CD14-positive monocyte (primary cell): ENCODE results near the gene BCL2L14. TPM values are rescaled to one million over a fixed set of nuclear protein-coding genes. Genes with fewer than 3 reads are reported as not detected.

Experiments
- DNase-seq, 3 donors: peaks; one replicate each; pipeline ENCODE4 v3.0.0-alpha.2; 2011 to 2022
- H2AFZ ChIP-seq: 2 replicates; pipeline ENCODE4 v1.6.0; 2012; ENCODE audit warnings: mild to moderate bottlenecking, low read depth, low read length, inconsistent platforms; ENCODE audit not compliant: insufficient read depth, poor library complexity, severe bottlenecking
- H3K27ac ChIP-seq, 2 donors: 1 replicate in 1 of 2; 2 replicates in 1 of 2; pipeline ENCODE4 v1.5.1; 2012 to 2013; ENCODE audit warnings: low read length in 2 of 2, control low read depth in 1 of 2, inconsistent platforms in 1 of 2, low read depth in 1 of 2, mild to moderate bottlenecking in 1 of 2
- H3K27me3 ChIP-seq, 2 donors: one replicate each; pipeline versions ENCODE4 v1.6.0 to v1.6.1; 2011 to 2013; ENCODE audit warnings: low read length in 2 of 2; ENCODE audit not compliant: control insufficient read depth in 2 of 2, insufficient read depth in 2 of 2
- H3K36me3 ChIP-seq, 2 donors: replicated peaks in 1 of 2; 1 replicate in 1 of 2; 2 replicates in 1 of 2; pipeline versions ENCODE4 v1.5.1 to v1.6.1; 2012 to 2013; ENCODE audit warnings: low read length in 2 of 2, control low read depth in 1 of 2, inconsistent platforms in 1 of 2, mild to moderate bottlenecking in 1 of 2; ENCODE audit not compliant: insufficient read depth in 2 of 2, control insufficient read depth in 1 of 2
- H3K4me1 ChIP-seq, 2 donors: 1 replicate in 1 of 2; 2 replicates in 1 of 2; pipeline versions ENCODE4 v1.5.1 to v1.6.1; 2012 to 2013; ENCODE audit warnings: low read length in 2 of 2, control low read depth in 1 of 2, inconsistent platforms in 1 of 2, mild to moderate bottlenecking in 1 of 2, moderate library complexity in 1 of 2; ENCODE audit not compliant: insufficient read depth in 2 of 2, control insufficient read depth in 1 of 2
- H3K4me2 ChIP-seq: replicated peaks from 2 replicates; pipeline ENCODE3; 2012; ENCODE audit warnings: low read length, moderate library complexity, mild to moderate bottlenecking; ENCODE audit not compliant: poor library complexity, severe bottlenecking; ENCODE audit errors: extremely low read depth
- H3K4me3 ChIP-seq, 3 experiments: fragments of 200-600 bp in 1 of 3; sonication (generic) in 1 of 3; replicated peaks in 1 of 3; 1 replicate in 2 of 3; 2 replicates in 1 of 3; pipeline ENCODE4 v1.5.1; 2011 to 2013; ENCODE audit warnings: low read length in 3 of 3, mild to moderate bottlenecking in 3 of 3, control low read depth in 2 of 3, low read depth in 2 of 3, inconsistent platforms in 1 of 3, moderate library complexity in 1 of 3
- H3K79me2 ChIP-seq: 2 replicates; pipeline ENCODE4 v1.6.0; 2012; ENCODE audit warnings: mild to moderate bottlenecking, control low read depth, inconsistent platforms, low read length, moderate library complexity; ENCODE audit not compliant: insufficient read depth
- H3K9ac ChIP-seq: 2 replicates; pipeline ENCODE4 v1.6.0; 2017; ENCODE audit warnings: low read length, mild to moderate bottlenecking; ENCODE audit not compliant: insufficient read depth, poor library complexity, severe bottlenecking
- H3K9me3 ChIP-seq, 2 donors: replicated peaks in 1 of 2; 1 replicate in 1 of 2; 2 replicates in 1 of 2; pipeline versions ENCODE4 v1.5.1 to v1.6.1; 2012 to 2013; ENCODE audit warnings: low read length in 2 of 2, control low read depth in 1 of 2; ENCODE audit not compliant: control insufficient read depth in 1 of 2, insufficient read depth in 1 of 2
- H4K20me1 ChIP-seq: 2 replicates; pipeline ENCODE4 v1.6.0; 2012; ENCODE audit warnings: mild to moderate bottlenecking, low read length, control low read depth, moderate library complexity; ENCODE audit not compliant: insufficient read depth
- H3K27ac Mint-ChIP-seq, 7 donors: one replicate each; pipeline ENCODE4 v1.8.0; 2020; ENCODE audit warnings: mild to moderate bottlenecking in 7 of 7, mixed read lengths in 7 of 7, moderate library complexity in 6 of 7, inconsistent platforms in 2 of 7
- H3K27me3 Mint-ChIP-seq, 3 donors: one replicate each; pipeline ENCODE4 v1.8.0; 2021 to 2022; ENCODE audit warnings: low read depth in 3 of 3, mild to moderate bottlenecking in 3 of 3, mixed read lengths in 3 of 3, moderate library complexity in 3 of 3, inconsistent platforms in 1 of 3
- H3K36me3 Mint-ChIP-seq, 2 donors: one replicate each; pipeline ENCODE4 v1.8.0; 2020; ENCODE audit warnings: mixed read lengths in 2 of 2, inconsistent platforms in 1 of 2, mild to moderate bottlenecking in 1 of 2
- H3K4me1 Mint-ChIP-seq: one replicate; pipeline ENCODE4 v1.8.0; 2020; ENCODE audit warnings: mild to moderate bottlenecking, mixed read lengths
- H3K4me3 Mint-ChIP-seq, 2 donors: one replicate each; pipeline ENCODE4 v1.8.0; 2020; ENCODE audit warnings: mild to moderate bottlenecking in 2 of 2, mixed read lengths in 2 of 2, moderate library complexity in 1 of 2
- H3K9me3 Mint-ChIP-seq, 7 donors: one replicate each; pipeline ENCODE4 v1.8.0; 2020 to 2022; ENCODE audit warnings: mixed read lengths in 7 of 7, mild to moderate bottlenecking in 6 of 7, moderate library complexity in 6 of 7, inconsistent platforms in 2 of 7
- WGBS: methylation state at CpG from one replicate; pipeline ENCODE4 v1.1.5; 2013; ENCODE audit warnings: missing lambda C conversion rate; ENCODE audit not compliant: insufficient coverage; 5-methylcytosine and 5-hydroxymethylcytosine counted together
- intact Hi-C, 2 donors: fragments of 100-400 bp; cut with micrococcal nuclease; formaldehyde crosslinking; loops; one replicate each; pipeline versions ENCODE4 v1.15.0 to v1.15.1; 2023
- polyA plus RNA-seq, 3 donors: library from polyadenylated mRNA; depleted of rRNA in 1 of 3; unstranded in 2 of 3; stranded (reverse) in 1 of 3; fragments of 300-500 nt in 2 of 3; fragments of >200 nt in 1 of 3; fragmentation: Illumina TruSeq in 2 of 3; gene quantifications; 1 replicate in 2 of 3; 2 replicates in 1 of 3; pipeline ENCODE4 v1.2.3, GENCODE V29; 2012 to 2021
- TF ChIP-seq, protein P1 (sequence below): fragments of 200-600 bp; IDR thresholded peaks from one replicate; pipeline ENCODE4 v1.8.0; 2022; ENCODE audit warnings: antibody characterized with exemption, mild to moderate bottlenecking

Gene BCL2L14
- polyA plus RNA-seq, 3 donors: not detected

DNA sequence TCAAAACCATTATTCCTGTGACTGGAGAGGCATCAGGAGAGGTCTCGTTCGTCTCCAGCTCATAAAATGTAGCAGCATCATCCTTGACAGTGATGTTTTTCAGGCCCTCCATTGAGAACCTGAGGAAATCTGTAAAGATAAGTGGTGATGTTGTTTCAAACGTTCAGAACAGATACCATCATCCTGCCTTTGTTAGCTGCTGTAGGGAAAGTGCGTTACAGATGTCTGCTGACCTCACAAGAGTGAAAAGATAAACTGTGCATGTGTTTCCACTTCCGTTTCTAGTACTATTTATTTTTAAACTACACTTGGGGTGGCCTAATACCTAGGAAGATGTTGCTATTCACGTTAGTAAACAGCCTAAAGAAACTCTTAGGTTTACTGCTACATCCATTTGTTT lies 28.4 kb downstream of the BCL2L14 start:
- Histone ChIP-seq H3K36me3 (no peaks in the 10 kb centered on the region), H2AFZ (no peak overlapping the region), H3K27ac (no peak overlapping the region), H3K79me2 (no peaks in the 10 kb centered on the region), H3K4me3 (no peak overlapping the region), H3K9ac (no peak overlapping the region), H3K27me3 (no peaks in the 10 kb centered on the region), H3K9me3 (peaks cover 0 to 6% of the 10 kb centered on the region in 2 donors), H3K4me2 (no peak overlapping the region), H4K20me1 (no peaks in the 10 kb centered on the region), H3K4me1 (no peaks in the 10 kb centered on the region)
- Mint-ChIP-seq H3K36me3 (no peaks in the 10 kb centered on the region), H3K9me3 (peaks cover 0 to 9% (median 5%) of the 10 kb centered on the region in 7 donors), H3K4me3 (no peak overlapping the region), H3K4me1 (no peaks in the 10 kb centered on the region), H3K27ac (peak overlapping the region in 1 of 7 donors; percentile 9), H3K27me3 (peaks cover 2 to 7% (median 2%) of the 10 kb centered on the region in 3 donors)
- DNase-seq: no peak
- intact Hi-C loops: no loop called here
- TF ChIP-seq, protein P1, sequence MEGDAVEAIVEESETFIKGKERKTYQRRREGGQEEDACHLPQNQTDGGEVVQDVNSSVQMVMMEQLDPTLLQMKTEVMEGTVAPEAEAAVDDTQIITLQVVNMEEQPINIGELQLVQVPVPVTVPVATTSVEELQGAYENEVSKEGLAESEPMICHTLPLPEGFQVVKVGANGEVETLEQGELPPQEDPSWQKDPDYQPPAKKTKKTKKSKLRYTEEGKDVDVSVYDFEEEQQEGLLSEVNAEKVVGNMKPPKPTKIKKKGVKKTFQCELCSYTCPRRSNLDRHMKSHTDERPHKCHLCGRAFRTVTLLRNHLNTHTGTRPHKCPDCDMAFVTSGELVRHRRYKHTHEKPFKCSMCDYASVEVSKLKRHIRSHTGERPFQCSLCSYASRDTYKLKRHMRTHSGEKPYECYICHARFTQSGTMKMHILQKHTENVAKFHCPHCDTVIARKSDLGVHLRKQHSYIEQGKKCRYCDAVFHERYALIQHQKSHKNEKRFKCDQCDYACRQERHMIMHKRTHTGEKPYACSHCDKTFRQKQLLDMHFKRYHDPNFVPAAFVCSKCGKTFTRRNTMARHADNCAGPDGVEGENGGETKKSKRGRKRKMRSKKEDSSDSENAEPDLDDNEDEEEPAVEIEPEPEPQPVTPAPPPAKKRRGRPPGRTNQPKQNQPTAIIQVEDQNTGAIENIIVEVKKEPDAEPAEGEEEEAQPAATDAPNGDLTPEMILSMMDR: no peak
- WGBS: 100% methylated on average over 2 of the region's 6 CpGs

DNA sequence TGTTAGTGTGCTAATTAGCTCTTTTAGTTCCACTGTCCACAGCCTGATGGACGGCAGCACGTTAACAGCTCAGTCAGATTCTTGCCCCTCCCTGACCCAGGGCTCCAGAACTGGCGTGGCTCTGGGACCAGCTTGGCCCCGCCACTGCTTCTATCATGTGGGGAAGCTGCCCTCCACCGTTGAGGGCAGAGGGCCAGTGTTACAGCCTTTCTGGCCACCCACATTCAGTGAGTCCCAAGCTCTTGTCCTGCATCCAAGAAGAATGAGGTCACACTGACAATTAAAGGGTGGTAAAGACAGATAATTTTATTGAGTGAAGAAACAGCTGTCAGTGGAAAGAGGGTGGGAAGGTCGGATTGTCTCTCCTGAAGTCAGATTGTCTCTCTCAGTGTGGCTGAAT lies 36.9 kb downstream of the BCL2L14 start:
- TF ChIP-seq, protein P1: no peak
- Histone ChIP-seq H3K27me3 (no peaks in the 10 kb centered on the region), H3K4me1 (no peaks in the 10 kb centered on the region), H3K9me3 (peaks cover 27 to 39% of the 10 kb centered on the region in 2 donors), H3K36me3 (no peaks in the 10 kb centered on the region), H3K27ac (no peak overlapping the region), H3K9ac (no peak overlapping the region), H3K4me2 (no peak overlapping the region), H3K4me3 (no peak overlapping the region), H4K20me1 (no peaks in the 10 kb centered on the region), H3K79me2 (no peaks in the 10 kb centered on the region), H2AFZ (no peak overlapping the region)
- Mint-ChIP-seq H3K27me3 (peaks cover 0 to 4% (median 0%) of the 10 kb centered on the region in 3 donors), H3K36me3 (no peaks in the 10 kb centered on the region), H3K9me3 (peaks cover 29 to 60% (median 52%) of the 10 kb centered on the region in 7 donors), H3K4me1 (no peaks in the 10 kb centered on the region), H3K4me3 (no peak overlapping the region), H3K27ac (no peak overlapping the region)
- intact Hi-C loops: no loop called here
- WGBS: 95% methylated on average over 6 of the region's 6 CpGs
- no peak for DNase-seq
